Measurements from ENCODE around the gene ABLIM1. TPM values are rescaled to one million over a fixed set of nuclear protein-coding genes. Genes with fewer than 3 reads are reported as not detected.

The ABLIM1 gene
- total and polyA plus RNA-seq, 2 of the 13 experiments (the other 11 are each of a cell fraction or from before 2014, with no cell fraction given), result 59.4 to 92.7 TPM

DNA sequence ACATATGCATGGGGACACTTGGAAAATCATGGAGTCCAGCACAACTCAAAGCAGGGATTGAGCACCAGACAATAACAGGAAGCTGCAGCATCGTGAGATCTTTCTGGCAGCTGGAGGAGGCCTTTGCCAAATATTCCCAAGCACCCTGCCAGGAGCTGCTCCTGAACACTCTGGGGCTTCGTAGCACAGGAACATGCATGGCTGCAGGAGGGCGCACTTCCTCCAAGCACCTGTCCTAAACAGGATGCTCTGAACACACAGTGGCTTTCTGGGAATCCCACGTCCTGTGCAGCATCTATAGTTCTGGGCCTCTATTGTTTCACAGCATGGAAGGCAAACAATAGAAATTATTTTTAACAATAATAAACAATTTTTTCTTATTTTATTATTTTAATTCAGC lies 4.1 kb downstream of the ABLIM1 start:
- H3K79me2 ChIP-seq (ENCODE audit: insufficient read depth, low read length), result no peaks in the 10 kb centered on the region
- in situ Hi-C loops (cut with HindIII; ENCODE audit: extremely low pct_ligation_motif_present, low pct_unique_long_range_greater_than_20kb), result no loop called here
- no peaks in the 10 kb centered on the region for H3K9me3 ChIP-seq (ENCODE audit: low read length)
- no peak overlapping the region for H2AFZ ChIP-seq (ENCODE audit: low read length)
- no peaks in the 10 kb centered on the region for H3K36me3 ChIP-seq (replicated peaks in 1 of 2; ENCODE audit: control insufficient read depth in 1 of 2, insufficient read depth in 2 of 2, low read length in 2 of 2)
- no peak overlapping the region for H3K4me2 ChIP-seq (ENCODE audit: low read depth, low read length)
- H3K9ac ChIP-seq (ENCODE audit: insufficient read depth, low read depth, low read length), result no peak overlapping the region
- no peak overlapping the region for H3K4me3 ChIP-seq (replicated peaks in 1 of 3; ENCODE audit: insufficient read depth in 1 of 3, low read depth in 2 of 3, low read length in 3 of 3)
- DNase-seq (ENCODE audit: low spot score) (no peak), FAIRE-seq (no peak), ATAC-seq (no peak)
- H3K4me1 ChIP-seq (ENCODE audit: insufficient read depth, low read length), result peaks cover 32% of the 10 kb centered on the region
- WGBS (ENCODE audit: low lambda C conversion rate), result 82% methylated on average over 4 of the region's 4 CpGs
- CTCF ChIA-PET (ENCODE audit: low intra/inter-chr PET ratio, low total read pairs), result no interaction called here
- no peaks in the 10 kb centered on the region for H4K20me1 ChIP-seq (ENCODE audit: insufficient read depth, low read length)
- no TSS peak for BruUV-seq (replicated peaks)
- POLR2A ChIA-PET, result no interaction called here
- no peaks in the 10 kb centered on the region for H3K27me3 ChIP-seq (ENCODE audit: control insufficient read depth in 1 of 2, insufficient read depth in 2 of 2, low read length in 2 of 2)
- intact Hi-C loops (cut with micrococcal nuclease; ENCODE audit: unreplicated experiment), result no loop called here
- H3K27ac ChIP-seq (ENCODE audit: extremely low read length, insufficient read depth, low read length), result no peak overlapping the region
- TF ChIP-seq SMARCC2 (IDR thresholded peaks at IDR 0.05) (no peak), GRHL1 (CRISPR knock-in tag; conservative IDR thresholded peaks at IDR 0.05) (no peak), ZNF75D (CRISPR knock-in tag; IDR thresholded peaks at IDR 0.05; ENCODE audit: borderline replicate concordance) (no peak), TCF12 (IDR thresholded peaks at IDR 0.05) (no peak), TCF12 (CRISPR knock-in tag; IDR thresholded peaks at IDR 0.05) (no peak), ARID2 (CRISPR knock-in tag; IDR thresholded peaks at IDR 0.05; ENCODE audit: borderline replicate concordance) (no peak), ZNF816 (CRISPR knock-in tag; IDR thresholded peaks at IDR 0.05; ENCODE audit: borderline replicate concordance) (no peak), CREB3 (CRISPR knock-in tag; IDR thresholded peaks at IDR 0.05) (no peak), CREM (IDR thresholded peaks at IDR 0.05) (no peak), CREM (CRISPR knock-in tag; IDR thresholded peaks at IDR 0.05) (no peak), GABPA (IDR thresholded peaks at IDR 0.05; ENCODE audit: low read depth, low read length) (no peak), GABPA (CRISPR knock-in tag; IDR thresholded peaks at IDR 0.05; ENCODE audit: low read depth) (no peak), NFKB2 (CRISPR knock-in tag; IDR thresholded peaks at IDR 0.05; ENCODE audit: borderline replicate concordance) (no peak), ZNF121 (CRISPR knock-in tag; IDR thresholded peaks at IDR 0.05) (no peak), ZNF512B (CRISPR knock-in tag; IDR thresholded peaks at IDR 0.05; ENCODE audit: borderline replicate concordance) (no peak), JDP2 (CRISPR knock-in tag; IDR thresholded peaks at IDR 0.05; ENCODE audit: borderline replicate concordance) (no peak), ZNF207 (IDR thresholded peaks at IDR 0.05; ENCODE audit: borderline replicate concordance) (no peak)
- TF ChIP-seq, protein P1, sequence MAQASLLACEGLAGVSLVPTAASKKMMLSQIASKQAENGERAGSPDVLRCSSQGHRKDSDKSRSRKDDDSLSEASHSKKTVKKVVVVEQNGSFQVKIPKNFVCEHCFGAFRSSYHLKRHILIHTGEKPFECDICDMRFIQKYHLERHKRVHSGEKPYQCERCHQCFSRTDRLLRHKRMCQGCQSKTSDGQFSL (CRISPR knock-in tag; IDR thresholded peaks at IDR 0.05), result no peak
- TF ChIP-seq, protein P2, sequence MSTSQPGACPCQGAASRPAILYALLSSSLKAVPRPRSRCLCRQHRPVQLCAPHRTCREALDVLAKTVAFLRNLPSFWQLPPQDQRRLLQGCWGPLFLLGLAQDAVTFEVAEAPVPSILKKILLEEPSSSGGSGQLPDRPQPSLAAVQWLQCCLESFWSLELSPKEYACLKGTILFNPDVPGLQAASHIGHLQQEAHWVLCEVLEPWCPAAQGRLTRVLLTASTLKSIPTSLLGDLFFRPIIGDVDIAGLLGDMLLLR (CRISPR knock-in tag; IDR thresholded peaks at IDR 0.05), result no peak

Data from HepG2 (cell line).